KG1 (cell line): Measurements from ENCODE around the gene NELL2.
"Not testable (repeated sequence)": the region's sequence is repeated elsewhere in the genome, so short reads cannot be mapped to it uniquely, and the experiment has no call there.

Source experiments
- DNase-seq: peaks from one replicate; lab custom pipeline; 2025; lab: John Stamatoyannopoulos, UW

NELL2 gene

GRCh38 chr12:44777044-44777443 is 99.1 kb downstream of the NELL2 start:
- DNase-seq, result no peak

GRCh38 chr12:44775901-44776300 is 100.2 kb downstream of the NELL2 start:
- DNase-seq, result no peak

GRCh38 chr12:44774815-44775411 is 101.2 kb downstream of the NELL2 start:
- DNase-seq, result peak; percentile 1

- no peak for DNase-seq
These were observed 104.6 kb downstream of the NELL2 start for GRCh38 chr12:44771485-44772021.

- DNase-seq, result no peak
These were observed 110.3 kb downstream of the NELL2 start for GRCh38 chr12:44765796-44766195.

- DNase-seq, result no peak
These were observed 113.1 kb downstream of the NELL2 start for GRCh38 chr12:44763021-44763420.

- no peak for DNase-seq
These were observed 116.8 kb downstream of the NELL2 start for GRCh38 chr12:44759289-44759688.

GRCh38 chr12:44750468-44750867 is 125.6 kb downstream of the NELL2 start:
- no peak for DNase-seq

- no peak for DNase-seq
These were observed 126.5 kb downstream of the NELL2 start for GRCh38 chr12:44749566-44749965.

- no peak for DNase-seq
These were observed 127.1 kb downstream of the NELL2 start for GRCh38 chr12:44748950-44749468.

- not testable (repeated sequence) for DNase-seq
These were observed 134.7 kb downstream of the NELL2 start for GRCh38 chr12:44741292-44741980.

GRCh38 chr12:44738051-44738450 is 138.1 kb downstream of the NELL2 start:
- no peak for DNase-seq

GRCh38 chr12:44728566-44728965 is 147.5 kb downstream of the NELL2 start:
- DNase-seq, result no peak

- DNase-seq, result no peak
These were observed 155.8 kb downstream of the NELL2 start for GRCh38 chr12:44720265-44720664.

- no peak for DNase-seq
These were observed 158.5 kb downstream of the NELL2 start for GRCh38 chr12:44717612-44718011.

GRCh38 chr12:44716711-44717110 is 159.4 kb downstream of the NELL2 start:
- DNase-seq, result no peak

- no peak for DNase-seq
These were observed 164.4 kb downstream of the NELL2 start for GRCh38 chr12:44711736-44712135.

GRCh38 chr12:44709166-44709565 is 166.9 kb downstream of the NELL2 start:
- DNase-seq, result no peak

GRCh38 chr12:44708218-44708617 is 167.9 kb downstream of the NELL2 start:
- no peak for DNase-seq

GRCh38 chr12:44703182-44703910 is 172.8 kb downstream of the NELL2 start:
- DNase-seq, result no peak

- DNase-seq, result no peak
These were observed 178.6 kb downstream of the NELL2 start for GRCh38 chr12:44697511-44697910.

GRCh38 chr12:44696542-44696941 is 179.6 kb downstream of the NELL2 start:
- no peak for DNase-seq

GRCh38 chr12:44694017-44694416 is 182.1 kb downstream of the NELL2 start:
- DNase-seq, result no peak
